ENCODE results near the gene ADCK1.

The ADCK1 gene

GRCh38 chr14:77870646-77871045 lies 70.7 kb downstream of the ADCK1 start:
- no peak overlapping the region for H3K27ac ChIP-seq
- TF ChIP-seq, protein P1, sequence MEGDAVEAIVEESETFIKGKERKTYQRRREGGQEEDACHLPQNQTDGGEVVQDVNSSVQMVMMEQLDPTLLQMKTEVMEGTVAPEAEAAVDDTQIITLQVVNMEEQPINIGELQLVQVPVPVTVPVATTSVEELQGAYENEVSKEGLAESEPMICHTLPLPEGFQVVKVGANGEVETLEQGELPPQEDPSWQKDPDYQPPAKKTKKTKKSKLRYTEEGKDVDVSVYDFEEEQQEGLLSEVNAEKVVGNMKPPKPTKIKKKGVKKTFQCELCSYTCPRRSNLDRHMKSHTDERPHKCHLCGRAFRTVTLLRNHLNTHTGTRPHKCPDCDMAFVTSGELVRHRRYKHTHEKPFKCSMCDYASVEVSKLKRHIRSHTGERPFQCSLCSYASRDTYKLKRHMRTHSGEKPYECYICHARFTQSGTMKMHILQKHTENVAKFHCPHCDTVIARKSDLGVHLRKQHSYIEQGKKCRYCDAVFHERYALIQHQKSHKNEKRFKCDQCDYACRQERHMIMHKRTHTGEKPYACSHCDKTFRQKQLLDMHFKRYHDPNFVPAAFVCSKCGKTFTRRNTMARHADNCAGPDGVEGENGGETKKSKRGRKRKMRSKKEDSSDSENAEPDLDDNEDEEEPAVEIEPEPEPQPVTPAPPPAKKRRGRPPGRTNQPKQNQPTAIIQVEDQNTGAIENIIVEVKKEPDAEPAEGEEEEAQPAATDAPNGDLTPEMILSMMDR (IDR thresholded peaks at IDR 0.05), result no peak

DNA sequence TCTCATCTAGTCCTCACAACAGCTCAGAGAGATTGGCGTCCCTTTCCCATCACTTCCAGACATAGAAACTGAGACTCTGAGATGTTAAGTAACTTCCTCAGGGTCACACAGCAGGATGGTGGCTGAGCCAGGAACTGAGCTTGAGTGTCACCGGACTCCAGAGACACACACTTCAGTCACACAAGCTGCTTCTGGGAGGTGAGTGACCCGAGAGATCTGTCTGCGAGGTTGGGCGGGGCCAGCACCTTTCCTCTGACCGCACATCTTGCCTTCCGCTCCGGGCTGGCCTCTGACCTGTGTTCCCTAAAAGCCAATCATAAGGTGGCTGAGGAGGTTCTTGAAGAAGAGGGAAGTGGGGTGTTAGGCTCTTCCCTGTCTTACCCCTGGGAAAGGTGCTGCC lies 72.2 kb downstream of the ADCK1 start:
- TF ChIP-seq, protein P1 (IDR thresholded peaks at IDR 0.05), result no peak
- Histone ChIP-seq H3K36me3 (no peaks in the 10 kb centered on the region), H3K27ac (no peak overlapping the region), H3K27me3 (no peaks in the 10 kb centered on the region), H3K4me3 (ENCODE audit: low read depth in 1 of 2, low read length in 1 of 2) (no peak overlapping the region), H3K4me1 (ENCODE audit: control insufficient read depth in 1 of 2, insufficient read depth in 1 of 2, low read depth in 1 of 2, low read length in 1 of 2) (no peaks in the 10 kb centered on the region), H3K9me3 (no peaks in the 10 kb centered on the region)

More at GRCh38 chr14:77870646-77871045, 70.7 kb downstream of the ADCK1 start:
- no peaks in the 10 kb centered on the region for H3K9me3 ChIP-seq
- no peaks in the 10 kb centered on the region for H3K36me3 ChIP-seq
- no peak overlapping the region for H3K4me3 ChIP-seq (ENCODE audit: low read depth in 1 of 2, low read length in 1 of 2)
- no peaks in the 10 kb centered on the region for H3K4me1 ChIP-seq (ENCODE audit: control insufficient read depth in 1 of 2, insufficient read depth in 1 of 2, low read depth in 1 of 2, low read length in 1 of 2)
- no peaks in the 10 kb centered on the region for H3K27me3 ChIP-seq

GRCh38 chr14:77872983-77873382 lies 73.1 kb downstream of the ADCK1 start:
- Histone ChIP-seq H3K27me3 (no peaks in the 10 kb centered on the region), H3K4me1 (ENCODE audit: control insufficient read depth in 1 of 2, insufficient read depth in 1 of 2, low read depth in 1 of 2, low read length in 1 of 2) (no peaks in the 10 kb centered on the region), H3K27ac (no peak overlapping the region), H3K36me3 (no peaks in the 10 kb centered on the region), H3K4me3 (ENCODE audit: low read depth in 1 of 2, low read length in 1 of 2) (no peak overlapping the region), H3K9me3 (no peaks in the 10 kb centered on the region)
- TF ChIP-seq, protein P1 (IDR thresholded peaks at IDR 0.05), result no peak

- H3K27me3 ChIP-seq, result no peaks in the 10 kb centered on the region
- no peaks in the 10 kb centered on the region for H3K9me3 ChIP-seq
- TF ChIP-seq, protein P1 (IDR thresholded peaks at IDR 0.05), result no peak
- H3K27ac ChIP-seq, result no peak overlapping the region
- no peak overlapping the region for H3K4me3 ChIP-seq (ENCODE audit: low read depth in 1 of 2, low read length in 1 of 2)
- no peaks in the 10 kb centered on the region for H3K36me3 ChIP-seq
- no peaks in the 10 kb centered on the region for H3K4me1 ChIP-seq (ENCODE audit: control insufficient read depth in 1 of 2, insufficient read depth in 1 of 2, low read depth in 1 of 2, low read length in 1 of 2)
These were observed 78.9 kb downstream of the ADCK1 start for GRCh38 chr14:77878783-77879182.

DNA sequence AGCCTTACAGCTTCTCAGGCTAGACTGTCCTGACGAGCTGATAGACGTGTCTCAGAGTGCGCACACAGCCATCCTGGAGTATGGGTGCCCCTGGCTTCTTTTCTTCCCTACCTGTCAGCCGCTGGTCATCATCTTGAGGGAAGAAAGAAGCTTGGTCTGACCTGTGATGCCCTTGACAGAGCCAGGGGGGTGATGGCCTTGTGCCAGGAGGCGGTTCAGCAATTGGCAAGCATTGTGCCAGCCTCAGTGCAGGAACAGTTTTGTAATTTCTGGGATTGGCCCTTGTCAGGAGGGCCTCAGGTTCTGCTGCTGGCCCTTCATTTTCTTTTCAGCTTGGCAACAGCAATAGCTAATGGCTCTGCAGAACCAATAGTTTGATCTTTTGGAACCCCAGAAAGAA lies 80.1 kb downstream of the ADCK1 start:
- H3K36me3 ChIP-seq, result no peaks in the 10 kb centered on the region
- no peaks in the 10 kb centered on the region for H3K9me3 ChIP-seq
- H3K4me3 ChIP-seq (ENCODE audit: low read depth in 1 of 2, low read length in 1 of 2), result no peak overlapping the region
- no peaks in the 10 kb centered on the region for H3K27me3 ChIP-seq
- H3K27ac ChIP-seq, result no peak overlapping the region
- H3K4me1 ChIP-seq (ENCODE audit: control insufficient read depth in 1 of 2, insufficient read depth in 1 of 2, low read depth in 1 of 2, low read length in 1 of 2), result no peaks in the 10 kb centered on the region
- TF ChIP-seq, protein P1 (IDR thresholded peaks at IDR 0.05), result no peak

- TF ChIP-seq, protein P1 (IDR thresholded peaks at IDR 0.05), result no peak
- Histone ChIP-seq H3K27me3 (no peaks in the 10 kb centered on the region), H3K36me3 (no peaks in the 10 kb centered on the region), H3K27ac (no peak overlapping the region), H3K9me3 (no peaks in the 10 kb centered on the region), H3K4me1 (ENCODE audit: control insufficient read depth in 1 of 2, insufficient read depth in 1 of 2, low read depth in 1 of 2, low read length in 1 of 2) (no peaks in the 10 kb centered on the region), H3K4me3 (ENCODE audit: low read depth in 1 of 2, low read length in 1 of 2) (no peak overlapping the region)
These were observed 82.2 kb downstream of the ADCK1 start for GRCh38 chr14:77882098-77882497.
